T follicular helper cell (primary cell): ENCODE results near the gene XIAP.
"Not testable (repeated sequence)": the region's sequence is repeated elsewhere in the genome, so short reads cannot be mapped to it uniquely, and the experiment has no call there.

ENCODE experiments used
- DNase-seq: peaks from one replicate; pipeline ENCODE4 v3.0.0-alpha.2; 2020; ENCODE audit warnings: low read depth

The XIAP gene

DNA sequence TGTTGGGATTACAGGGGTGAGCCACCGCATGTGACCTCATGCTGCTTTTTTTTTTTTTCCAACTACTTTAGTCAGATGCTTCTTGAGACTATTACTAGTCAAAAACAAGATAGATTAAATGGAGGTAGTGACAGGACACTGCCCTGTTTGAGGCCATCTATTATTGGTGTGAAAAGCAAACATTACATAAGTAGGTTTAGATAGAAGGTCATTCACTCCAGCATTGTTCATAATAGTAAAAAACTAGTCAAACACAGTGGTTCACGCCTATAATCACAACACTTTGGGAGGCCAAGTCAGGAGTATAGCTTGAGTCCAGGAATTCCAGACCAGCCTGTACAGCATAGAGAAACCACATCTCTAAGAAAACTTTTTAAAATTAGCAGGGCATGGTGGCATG, 16.3 kb downstream of the XIAP start:
- no peak for DNase-seq

DNA sequence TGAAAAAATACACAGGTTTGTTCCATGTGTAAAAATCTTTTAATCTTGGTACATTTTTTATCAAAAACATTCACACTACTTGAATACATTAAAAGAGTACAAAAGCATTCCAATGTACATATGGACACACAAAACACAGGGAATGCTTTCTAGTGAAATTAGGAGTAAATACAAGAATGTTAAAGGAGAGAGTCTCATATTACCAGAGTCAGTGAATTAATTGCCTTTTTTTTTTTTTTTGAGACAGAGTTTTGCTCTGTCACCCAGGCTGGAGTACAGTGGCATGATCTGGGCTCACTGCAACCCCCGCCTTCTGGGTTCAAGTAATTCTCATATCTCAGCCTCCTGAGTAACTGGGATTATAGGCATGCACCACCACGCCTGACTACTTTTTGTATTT, 17.0 kb downstream of the XIAP start:
- DNase-seq: no peak

DNA sequence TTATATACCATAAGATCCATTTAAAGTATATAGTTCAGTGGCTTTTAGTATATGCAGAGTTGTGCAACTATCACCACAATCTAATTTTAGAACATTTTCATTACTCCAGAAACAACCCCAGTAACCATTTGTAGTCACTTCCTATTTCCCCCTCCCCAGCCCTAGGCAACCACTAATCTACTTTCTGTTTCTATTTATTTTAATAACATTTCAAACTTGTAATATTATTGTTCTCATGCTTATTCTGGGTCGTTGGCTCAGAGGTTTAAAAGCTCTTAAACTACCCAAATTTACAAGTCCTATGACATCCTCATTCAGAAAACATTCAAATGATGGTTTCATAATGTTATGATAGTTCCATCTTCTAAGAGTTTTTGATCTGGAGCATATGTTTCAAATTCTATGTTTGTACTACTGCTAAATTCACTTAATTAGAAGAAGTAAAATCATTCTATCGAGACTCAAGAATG, 18.4 kb downstream of the XIAP start:
- DNase-seq: no peak

DNA sequence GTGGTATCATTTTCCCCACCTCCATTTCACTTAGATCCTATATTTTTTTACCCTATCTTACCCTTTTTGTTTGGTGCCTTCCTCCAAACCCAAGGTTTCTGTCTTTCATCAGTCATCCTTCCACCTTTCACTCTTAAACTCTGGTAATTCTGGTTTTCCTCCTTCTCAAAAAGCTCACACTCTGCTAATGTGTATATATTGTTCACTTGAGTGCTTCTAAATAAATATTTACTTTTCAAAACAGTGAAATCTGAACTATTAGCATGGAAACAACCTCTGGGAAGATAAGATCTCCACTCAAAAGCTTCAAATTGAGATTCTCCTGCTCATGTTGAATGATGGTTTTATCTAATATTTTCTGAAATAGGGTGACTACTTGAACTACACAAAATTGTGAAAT, 21.5 kb downstream of the XIAP start:
- no peak for DNase-seq

- no peak for DNase-seq
Measured at GRCh38 chrX:123882391-123882790, 22.5 kb downstream of the XIAP start.

DNA sequence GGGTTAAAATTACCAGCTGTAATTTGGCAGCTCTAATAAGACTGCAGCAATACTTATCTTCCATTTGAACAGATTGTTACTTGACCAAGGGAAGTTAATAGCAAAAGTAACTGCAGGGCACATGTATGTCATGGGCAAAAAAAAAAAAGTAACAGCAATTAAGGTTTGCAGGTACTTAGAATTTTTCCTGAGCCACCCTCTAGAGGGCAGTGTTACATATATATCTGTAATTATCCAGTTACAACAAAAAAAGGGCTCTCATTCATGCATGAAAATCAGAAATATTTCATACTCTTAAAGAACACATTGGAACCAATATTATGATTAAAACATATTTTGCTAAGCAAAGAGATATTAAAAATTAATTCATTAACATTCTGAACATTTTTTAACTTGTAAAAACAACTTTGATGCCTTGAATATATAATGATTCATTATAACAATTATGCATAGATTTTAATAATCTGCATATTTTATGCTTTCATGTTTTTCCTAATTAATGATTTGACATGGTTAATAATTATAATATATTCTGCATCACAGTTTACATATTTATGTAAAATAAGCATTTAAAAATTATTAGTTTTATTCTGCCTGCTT, 25.1 kb downstream of the XIAP start:
- DNase-seq: no peak

GRCh38 chrX:123899701-123900100, 39.8 kb downstream of the XIAP start:
- DNase-seq: no peak

GRCh38 chrX:123903261-123903660, 43.4 kb downstream of the XIAP start:
- not testable (repeated sequence) for DNase-seq

DNA sequence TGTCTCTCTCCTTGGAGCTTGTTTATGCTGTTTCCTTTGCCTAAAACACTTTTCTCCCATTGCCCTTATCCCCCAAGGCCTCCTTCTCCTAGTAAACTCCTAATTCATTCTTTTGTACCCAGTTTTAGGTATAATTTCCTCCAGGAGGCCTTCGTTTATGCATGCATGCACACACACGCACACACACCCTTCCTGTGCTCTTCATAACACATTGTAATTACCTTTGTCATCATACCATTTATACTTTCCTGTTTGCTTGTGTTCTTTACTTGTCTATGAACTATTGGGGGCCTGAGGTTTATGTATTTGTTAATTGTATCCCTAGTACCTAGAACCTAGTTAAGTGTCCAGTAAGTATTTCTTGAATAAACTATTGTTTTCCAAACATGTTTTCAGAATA, 45.5 kb downstream of the XIAP start:
- DNase-seq: no peak

GRCh38 chrX:123906557-123907316, 46.9 kb downstream of the XIAP start:
- DNase-seq: no peak

DNA sequence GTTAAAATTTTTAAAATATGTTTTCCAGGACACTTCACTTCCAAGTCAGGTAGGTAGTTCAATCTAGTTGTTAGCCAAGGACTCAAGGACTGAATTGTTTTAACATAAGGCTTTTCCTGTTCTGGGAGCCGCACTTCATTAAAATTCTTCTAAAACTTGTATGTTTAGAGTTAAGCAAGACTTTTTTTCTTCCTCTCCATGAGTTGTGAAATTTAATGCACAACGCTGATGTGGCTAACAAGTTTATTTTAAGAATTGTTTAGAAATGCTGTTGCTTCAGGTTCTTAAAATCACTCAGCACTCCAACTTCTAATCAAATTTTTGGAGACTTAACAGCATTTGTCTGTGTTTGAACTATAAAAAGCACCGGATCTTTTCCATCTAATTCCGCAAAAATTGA, 49.7 kb downstream of the XIAP start:
- DNase-seq: no peak

- DNase-seq: no peak
Measured at GRCh38 chrX:123917069-123917468, 57.2 kb downstream of the XIAP start.

DNA sequence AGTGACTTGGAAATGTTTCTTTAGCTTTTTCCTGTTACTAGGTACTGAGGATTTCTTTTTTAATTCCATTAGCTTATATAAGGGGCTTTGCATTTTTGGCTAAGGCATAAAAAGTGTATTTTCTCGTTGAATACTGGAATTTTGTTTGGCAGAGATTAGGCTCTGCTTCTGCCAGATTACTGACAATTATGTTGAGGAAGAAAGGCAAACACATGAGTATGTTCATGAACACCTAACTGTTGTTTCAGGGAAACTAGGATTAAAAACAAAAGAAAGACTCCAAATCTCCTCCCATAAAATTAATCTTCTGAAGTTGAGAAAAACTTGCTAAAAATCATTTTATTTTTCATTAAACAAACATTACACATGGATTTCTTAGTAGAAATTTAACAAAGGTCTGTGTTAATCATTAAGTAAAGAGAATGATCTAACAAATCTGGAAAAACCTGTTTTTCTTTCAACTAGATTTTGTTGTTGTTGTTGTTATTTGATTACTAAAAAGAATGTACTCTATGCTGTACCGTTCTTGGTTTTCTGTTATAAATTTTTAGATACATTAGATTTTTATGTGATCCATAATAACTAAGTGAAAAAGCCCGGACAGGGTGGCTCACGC, 58.4 kb downstream of the XIAP start:
- no peak for DNase-seq

- DNase-seq: no peak
Measured at GRCh38 chrX:123920105-123920785, 60.4 kb downstream of the XIAP start.

GRCh38 chrX:123923211-123923610, 63.4 kb downstream of the XIAP start:
- DNase-seq: no peak

GRCh38 chrX:123924186-123924585, 64.3 kb downstream of the XIAP start:
- no peak for DNase-seq

DNA sequence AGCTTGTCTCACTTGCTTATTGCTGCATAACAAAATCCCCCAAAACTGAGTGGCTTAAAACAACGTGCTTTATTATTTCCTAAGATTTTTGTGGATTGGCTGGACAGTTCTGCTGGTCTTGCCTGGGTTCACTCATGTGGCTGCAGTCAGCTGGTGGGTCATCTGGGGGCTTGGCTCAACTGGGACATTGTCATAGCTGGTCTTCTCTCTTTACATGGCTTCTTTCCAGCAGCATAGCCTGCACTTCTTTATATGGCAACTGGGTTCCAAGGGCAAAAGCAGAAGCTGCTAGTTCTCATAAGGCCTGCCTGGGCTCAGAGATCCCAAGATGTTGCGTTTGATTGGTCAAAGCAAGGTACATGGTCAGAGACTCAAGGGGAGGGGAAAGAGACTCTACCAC, 68.0 kb downstream of the XIAP start:
- DNase-seq: no peak

DNA sequence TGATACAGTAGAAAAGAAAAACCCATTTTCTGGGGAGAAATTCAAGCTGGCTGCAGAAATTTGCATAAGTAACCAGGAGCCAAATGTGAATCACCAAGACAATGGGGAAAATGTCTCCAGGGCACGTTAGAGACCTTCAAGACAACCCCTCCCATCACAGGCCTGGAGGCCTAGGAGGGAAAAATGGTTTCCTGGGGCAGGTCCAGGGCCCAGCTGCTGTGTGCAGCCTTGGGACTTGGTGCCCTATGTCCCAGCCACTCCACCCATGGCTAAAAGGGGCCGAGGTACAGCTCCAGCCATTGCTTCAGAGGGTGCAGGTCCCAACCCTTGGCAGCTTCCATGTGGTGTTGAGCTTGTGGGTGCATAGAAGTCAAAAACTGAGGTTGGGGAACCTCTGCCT, 72.2 kb downstream of the XIAP start:
- DNase-seq: not testable (repeated sequence)

DNA sequence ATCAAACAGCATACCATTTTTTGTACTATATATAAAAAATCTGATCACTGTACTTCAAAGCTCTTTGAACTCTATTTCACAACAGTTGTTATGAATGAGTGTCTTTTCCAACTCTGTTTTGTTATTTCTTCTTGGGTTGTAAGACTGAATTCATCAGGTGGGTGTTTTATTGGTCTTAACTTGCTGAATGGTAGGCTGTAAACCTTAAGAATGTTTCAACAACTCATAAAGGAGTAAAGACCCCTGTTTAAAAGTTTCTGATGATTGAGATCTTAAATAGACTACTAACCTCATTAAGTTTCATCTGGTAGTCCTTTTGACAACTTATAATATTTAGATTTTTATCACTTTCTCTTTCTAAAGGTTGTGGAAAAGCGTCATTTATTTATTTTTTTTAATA, 83.2 kb downstream of the XIAP start:
- no peak for DNase-seq

DNA sequence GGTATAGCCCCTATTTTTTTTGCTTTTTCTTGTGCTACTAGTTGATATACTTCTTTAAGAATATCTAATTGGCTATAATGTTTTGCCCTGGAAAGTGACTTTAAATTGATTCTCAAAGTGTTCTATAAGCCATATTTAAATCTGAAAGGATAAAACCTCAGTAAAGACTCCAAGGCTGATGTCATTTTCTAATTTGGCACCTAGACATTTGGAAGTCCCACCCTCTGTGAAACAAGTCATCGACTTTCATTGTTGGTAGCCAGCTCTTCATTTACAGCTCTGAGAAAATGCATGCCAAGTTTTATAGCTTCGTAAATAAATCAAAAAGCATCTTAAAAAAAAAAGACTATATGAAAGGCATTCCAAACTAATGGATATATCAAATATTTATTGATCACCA, 83.6 kb downstream of the XIAP start:
- DNase-seq: no peak

DNA sequence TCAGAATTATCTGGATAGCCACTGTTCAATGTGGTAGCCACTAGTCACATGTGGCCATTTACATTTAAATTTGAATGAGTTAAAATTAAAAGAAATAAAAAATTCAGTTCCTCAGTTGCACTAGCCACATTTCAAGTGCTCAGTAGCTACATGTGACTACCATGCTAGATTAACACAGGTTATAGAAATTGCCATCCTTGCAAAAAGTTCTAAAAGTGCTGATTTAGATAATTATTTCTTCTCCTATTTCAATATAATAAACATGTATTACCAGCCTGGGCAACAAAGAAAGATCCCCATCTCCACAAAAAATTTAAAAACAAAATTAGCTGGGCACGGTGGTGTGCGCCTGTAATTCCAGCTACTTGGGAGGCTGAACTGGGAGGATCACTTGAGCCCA, 90.0 kb downstream of the XIAP start:
- DNase-seq: no peak

- no peak for DNase-seq
Measured at GRCh38 chrX:123959281-123960063, 99.6 kb downstream of the XIAP start.
